Activated naive CD4-positive, alpha-beta T cell treated with anti-CD3 and anti-CD28 coated beads, Interleukin-2, amount 10 ng/mL, durations not matched to agents 7 days and 5 days (primary cell): ENCODE measurements around the gene ZNF516.

Experiments used
- CTCF ChIA-PET: fragments of 350-600 bp; sonication (Branson Sonifier 250); formaldehyde crosslinking; loops from one replicate; lab custom pipeline; 2021; ENCODE audit warnings: antibody characterized with exemption; lab: Charles Lee
- DNase-seq: peaks from one replicate; pipeline ENCODE4 v3.0.0-alpha.2; 2020
- H3K27ac Mint-ChIP-seq: one replicate; pipeline ENCODE4 v1.8.0; 2021; ENCODE audit warnings: mild to moderate bottlenecking, moderate library complexity, mixed read lengths
- H3K27me3 Mint-ChIP-seq: one replicate; pipeline ENCODE4 v1.8.0; 2021; ENCODE audit warnings: mild to moderate bottlenecking, mixed read lengths
- H3K36me3 Mint-ChIP-seq: one replicate; pipeline ENCODE4 v1.8.0; 2021; ENCODE audit warnings: mixed read lengths
- H3K4me1 Mint-ChIP-seq: one replicate; pipeline ENCODE4 v1.8.0; 2021; ENCODE audit warnings: mixed read lengths
- H3K4me3 Mint-ChIP-seq: one replicate; pipeline ENCODE4 v1.8.0; 2021; ENCODE audit warnings: mild to moderate bottlenecking, moderate library complexity, mixed read lengths
- H3K9me3 Mint-ChIP-seq: one replicate; pipeline ENCODE4 v1.8.0; 2021; ENCODE audit warnings: mixed read lengths

The ZNF516 gene

DNA sequence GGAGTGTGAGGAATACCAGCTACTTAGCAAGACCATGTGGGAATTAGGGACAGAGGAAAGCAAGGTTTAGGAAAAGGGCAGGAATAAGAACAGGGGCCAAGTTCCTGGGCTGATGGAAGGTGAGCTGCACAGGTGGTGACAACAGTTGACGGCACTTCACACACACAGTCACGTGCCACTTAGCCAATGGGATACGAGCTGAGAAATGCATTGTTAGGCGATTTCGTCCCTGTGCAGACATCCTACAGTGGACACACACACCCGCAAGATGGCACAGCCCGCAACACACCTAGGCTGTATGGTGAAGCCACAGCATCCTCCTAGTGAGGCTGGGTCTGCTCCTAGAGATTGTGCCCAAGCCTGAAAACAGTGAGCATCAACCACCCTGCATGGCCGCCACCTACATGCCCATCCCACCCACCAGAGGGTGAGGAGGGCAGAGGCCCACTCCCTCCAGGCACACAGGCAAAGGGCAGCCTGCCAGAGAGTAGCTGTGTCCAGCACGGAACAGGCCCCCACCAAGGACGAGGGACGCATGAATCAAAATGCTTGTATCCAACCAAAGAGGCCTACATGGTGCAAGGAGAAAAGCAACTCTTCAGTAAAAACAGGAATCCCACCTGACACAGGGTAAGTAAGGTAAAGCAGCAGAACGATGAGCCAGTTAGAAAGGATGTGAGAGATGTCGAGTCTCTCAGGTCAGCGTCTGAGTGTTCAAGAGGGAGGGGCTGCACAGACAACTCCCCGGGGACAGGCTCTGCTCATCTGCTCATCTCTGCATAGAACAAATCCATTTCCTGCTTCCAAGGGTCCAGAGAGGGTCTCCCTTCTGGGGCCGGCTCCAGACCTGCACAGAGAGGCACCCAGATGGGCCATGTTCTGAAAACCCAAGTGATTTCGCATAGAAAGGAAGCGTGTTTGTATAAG is 51.3 kb downstream of the ZNF516 start:
- no peaks in the 10 kb centered on the region for H3K36me3 Mint-ChIP-seq
- H3K4me3 Mint-ChIP-seq, result no peak overlapping the region
- DNase-seq, result peak; percentile 5
- H3K27me3 Mint-ChIP-seq, result no peaks in the 10 kb centered on the region
- no peak overlapping the region for H3K27ac Mint-ChIP-seq
- CTCF ChIA-PET, result no interaction called here
- no peaks in the 10 kb centered on the region for H3K4me1 Mint-ChIP-seq
- H3K9me3 Mint-ChIP-seq, result no peaks in the 10 kb centered on the region

DNA sequence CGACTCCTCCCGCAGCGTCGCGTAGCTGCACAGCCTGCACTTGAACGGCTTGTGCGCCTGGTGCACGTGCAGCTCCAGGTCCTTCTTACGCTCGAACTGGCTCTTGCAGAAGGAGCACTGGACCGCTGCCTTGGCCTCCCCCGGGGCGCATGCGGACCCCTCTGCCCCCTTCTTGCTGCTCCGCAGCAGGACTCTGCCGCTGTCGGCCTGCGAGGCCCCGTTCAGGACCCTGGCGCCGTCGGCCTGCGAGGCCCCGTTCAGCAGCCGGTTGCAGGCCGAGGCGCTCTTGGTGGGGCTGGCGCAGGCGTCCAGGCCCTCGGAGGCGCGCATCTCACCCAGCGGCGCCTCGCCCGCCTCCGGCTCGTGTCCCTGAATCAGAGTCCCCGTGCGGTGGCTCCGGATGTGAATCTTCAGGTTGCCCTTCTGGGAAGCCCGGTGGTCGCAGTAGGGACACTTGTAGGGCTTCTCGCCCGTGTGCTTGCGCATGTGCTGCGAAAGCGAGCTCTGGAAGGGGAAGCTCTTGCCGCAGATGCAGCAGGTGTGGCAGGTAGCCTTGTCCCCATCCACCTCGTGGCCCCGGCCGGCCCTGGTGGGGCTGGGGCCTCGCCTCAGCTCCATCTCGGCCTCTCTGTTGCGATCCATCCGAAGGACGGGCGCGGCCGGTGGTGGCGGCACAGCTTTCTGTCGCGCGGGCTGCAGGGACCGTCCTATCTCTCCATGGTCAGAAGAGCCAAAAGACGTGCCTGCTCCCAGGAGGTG is 52.5 kb downstream of the ZNF516 start:
- H3K4me3 Mint-ChIP-seq, result no peak overlapping the region
- no peaks in the 10 kb centered on the region for H3K9me3 Mint-ChIP-seq
- no peaks in the 10 kb centered on the region for H3K27me3 Mint-ChIP-seq
- no peaks in the 10 kb centered on the region for H3K4me1 Mint-ChIP-seq
- H3K36me3 Mint-ChIP-seq, result no peaks in the 10 kb centered on the region
- CTCF ChIA-PET, result interaction anchor here (0.8 kb wide), 1 partner anchor 14 kb away, joined by 3 read pairs; no protein-coding TSS in a partner anchor
- peak; percentile 11 for DNase-seq
- no peak overlapping the region for H3K27ac Mint-ChIP-seq

DNA sequence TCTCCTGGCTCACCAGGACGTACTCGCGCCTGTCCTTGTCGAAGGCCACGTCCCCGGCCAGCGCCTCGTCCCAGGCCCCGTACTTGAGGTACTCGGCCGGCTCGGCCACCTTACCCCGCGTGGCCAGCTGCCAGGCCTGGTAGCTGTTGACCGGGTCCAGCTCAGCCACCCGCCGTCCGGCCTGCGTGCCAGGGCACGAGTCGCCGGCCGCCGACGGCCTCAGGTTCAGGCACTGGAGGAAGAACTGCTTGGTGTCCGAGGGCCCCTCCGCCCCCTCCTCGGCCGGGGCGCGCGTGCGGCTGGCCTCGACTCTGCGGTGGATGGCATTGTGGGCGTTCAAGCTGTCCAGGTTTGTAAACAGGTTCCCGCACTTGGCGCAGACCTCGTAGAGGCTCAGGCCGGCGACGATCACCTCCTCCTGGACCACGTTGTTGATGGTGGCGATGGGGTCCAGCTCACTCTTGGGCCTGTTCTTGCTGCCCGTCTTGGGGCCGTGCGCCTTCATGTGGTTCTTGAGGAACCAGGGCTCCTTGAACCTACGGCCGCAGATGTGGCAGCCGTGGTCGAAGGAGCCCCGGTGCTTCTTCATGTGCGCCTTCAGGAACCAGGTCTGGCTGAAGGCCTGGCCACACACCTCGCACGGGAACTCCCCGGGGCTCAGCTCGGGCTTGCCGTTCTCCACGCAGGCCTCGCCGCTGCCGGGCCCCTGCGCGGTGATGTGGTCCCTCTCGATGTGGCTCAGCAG is 53.2 kb downstream of the ZNF516 start:
- H3K36me3 Mint-ChIP-seq, result no peaks in the 10 kb centered on the region
- no peaks in the 10 kb centered on the region for H3K9me3 Mint-ChIP-seq
- CTCF ChIA-PET, result no interaction called here
- DNase-seq, result peak; percentile 10
- H3K27ac Mint-ChIP-seq, result no peak overlapping the region
- H3K27me3 Mint-ChIP-seq, result no peaks in the 10 kb centered on the region
- H3K4me3 Mint-ChIP-seq, result no peak overlapping the region
- H3K4me1 Mint-ChIP-seq, result no peaks in the 10 kb centered on the region

DNA sequence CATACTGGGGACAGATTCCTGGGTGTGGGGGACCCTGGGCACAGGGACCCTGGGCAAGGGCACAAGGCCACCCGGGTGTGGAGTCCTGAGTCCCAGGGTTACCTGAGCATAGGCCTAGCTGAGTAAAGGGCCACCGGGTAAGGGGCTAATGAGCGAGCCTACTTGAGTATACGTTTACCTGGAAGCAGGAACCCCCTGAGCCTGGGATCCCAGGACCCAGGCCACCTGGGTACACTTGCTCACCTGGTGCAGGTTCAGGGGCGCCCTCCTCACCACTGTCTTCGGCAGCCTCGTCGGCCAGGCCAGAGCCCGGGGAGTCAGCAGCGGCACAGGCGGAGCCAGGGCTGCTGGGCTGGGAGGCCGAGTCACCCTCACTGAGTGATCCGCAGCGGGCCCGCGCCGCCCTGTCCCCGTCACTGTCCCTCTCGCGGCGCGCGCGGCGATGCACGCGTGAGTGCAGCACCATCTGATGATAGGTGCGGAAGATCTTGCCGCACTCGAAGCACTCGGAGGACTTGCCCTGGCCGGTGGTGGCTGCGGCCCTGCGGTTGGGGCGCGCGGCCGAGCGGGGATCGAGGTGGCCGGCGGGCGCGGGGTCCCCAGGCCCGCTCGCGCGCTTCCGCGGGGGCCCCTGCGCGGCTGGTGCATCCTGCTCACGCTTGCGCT is 53.9 kb downstream of the ZNF516 start:
- DNase-seq, result peak; percentile 9
- H3K27ac Mint-ChIP-seq, result no peak overlapping the region
- no peaks in the 10 kb centered on the region for H3K9me3 Mint-ChIP-seq

DNA sequence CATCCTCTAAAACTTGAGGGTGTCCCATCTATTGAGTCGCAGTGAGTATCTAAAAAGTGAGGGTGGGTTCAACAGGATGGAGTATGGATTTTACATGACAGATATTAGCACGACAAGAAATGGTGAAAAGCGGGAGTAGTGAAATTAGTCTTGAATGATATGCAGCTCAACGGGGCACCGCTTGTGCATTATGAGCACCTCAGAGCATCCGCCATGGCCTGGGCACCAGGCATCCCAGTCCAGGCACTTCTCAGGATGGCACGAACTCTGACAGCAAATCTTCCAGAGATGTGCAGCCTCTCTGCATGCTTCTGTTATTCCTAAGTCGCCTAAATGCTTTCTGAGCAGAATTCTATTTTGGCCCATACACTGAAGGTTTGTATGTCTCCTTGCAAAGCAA is 57.1 kb downstream of the ZNF516 start:
- no peak for DNase-seq
- Mint-ChIP-seq H3K4me3 (no peak overlapping the region), H3K27me3 (no peaks in the 10 kb centered on the region), H3K36me3 (no peaks in the 10 kb centered on the region), H3K9me3 (no peaks in the 10 kb centered on the region), H3K27ac (no peak overlapping the region), H3K4me1 (no peaks in the 10 kb centered on the region)
- CTCF ChIA-PET, result no interaction called here

More for the DNA sequence above, 53.9 kb downstream of the ZNF516 start:
- no peaks in the 10 kb centered on the region for H3K36me3 Mint-ChIP-seq
- CTCF ChIA-PET, result no interaction called here
- H3K4me3 Mint-ChIP-seq, result no peak overlapping the region
- H3K4me1 Mint-ChIP-seq, result no peaks in the 10 kb centered on the region
- H3K27me3 Mint-ChIP-seq, result no peaks in the 10 kb centered on the region

DNA sequence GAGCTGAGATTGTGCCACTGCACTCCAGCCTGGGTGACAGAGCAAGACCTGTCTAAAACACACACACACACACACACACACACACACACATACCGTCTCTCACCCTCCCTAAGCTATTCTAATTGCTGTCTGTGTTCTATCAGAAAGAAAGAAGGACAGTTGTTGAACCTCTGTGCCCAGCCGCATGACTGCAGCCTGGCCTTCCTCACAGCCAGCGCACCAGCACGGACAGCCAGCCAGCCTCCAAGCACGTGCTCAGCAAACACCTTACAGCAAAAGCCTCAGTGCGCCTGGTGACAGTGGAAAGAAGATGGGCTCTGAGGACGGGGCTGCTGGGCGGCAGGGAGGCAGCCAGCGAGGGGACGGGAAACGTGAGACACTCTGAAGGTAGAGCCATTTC is 58.0 kb downstream of the ZNF516 start:
- no peak for DNase-seq
- CTCF ChIA-PET, result no interaction called here
- H3K27ac Mint-ChIP-seq, result no peak overlapping the region
- no peak overlapping the region for H3K4me3 Mint-ChIP-seq
- H3K9me3 Mint-ChIP-seq, result no peaks in the 10 kb centered on the region
- H3K4me1 Mint-ChIP-seq, result no peaks in the 10 kb centered on the region
- H3K36me3 Mint-ChIP-seq, result no peaks in the 10 kb centered on the region
- H3K27me3 Mint-ChIP-seq, result no peaks in the 10 kb centered on the region

DNA sequence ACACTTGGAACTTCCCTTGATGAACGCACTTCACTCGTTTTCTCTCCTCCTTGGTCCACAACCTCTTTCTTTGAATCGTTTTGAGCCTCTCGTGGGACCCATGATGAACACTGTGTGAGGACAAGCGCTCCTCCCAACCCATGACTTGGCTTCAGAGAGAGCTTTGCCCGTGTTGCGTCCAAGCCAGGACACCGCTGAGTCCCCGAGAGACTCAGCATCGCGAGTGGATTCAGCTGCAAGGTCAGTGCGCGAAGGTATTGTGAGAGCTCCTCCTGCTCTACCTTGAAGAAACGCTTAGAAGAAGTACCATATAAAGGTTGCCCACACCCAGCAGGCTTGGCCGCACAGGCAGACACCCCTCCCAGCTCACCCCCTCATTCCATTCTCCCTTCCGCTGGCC is 58.7 kb downstream of the ZNF516 start:
- DNase-seq, result no peak
- CTCF ChIA-PET, result no interaction called here
- Mint-ChIP-seq H3K27ac (no peak overlapping the region), H3K36me3 (no peaks in the 10 kb centered on the region), H3K4me3 (no peak overlapping the region), H3K27me3 (no peaks in the 10 kb centered on the region), H3K4me1 (no peaks in the 10 kb centered on the region), H3K9me3 (no peaks in the 10 kb centered on the region)

DNA sequence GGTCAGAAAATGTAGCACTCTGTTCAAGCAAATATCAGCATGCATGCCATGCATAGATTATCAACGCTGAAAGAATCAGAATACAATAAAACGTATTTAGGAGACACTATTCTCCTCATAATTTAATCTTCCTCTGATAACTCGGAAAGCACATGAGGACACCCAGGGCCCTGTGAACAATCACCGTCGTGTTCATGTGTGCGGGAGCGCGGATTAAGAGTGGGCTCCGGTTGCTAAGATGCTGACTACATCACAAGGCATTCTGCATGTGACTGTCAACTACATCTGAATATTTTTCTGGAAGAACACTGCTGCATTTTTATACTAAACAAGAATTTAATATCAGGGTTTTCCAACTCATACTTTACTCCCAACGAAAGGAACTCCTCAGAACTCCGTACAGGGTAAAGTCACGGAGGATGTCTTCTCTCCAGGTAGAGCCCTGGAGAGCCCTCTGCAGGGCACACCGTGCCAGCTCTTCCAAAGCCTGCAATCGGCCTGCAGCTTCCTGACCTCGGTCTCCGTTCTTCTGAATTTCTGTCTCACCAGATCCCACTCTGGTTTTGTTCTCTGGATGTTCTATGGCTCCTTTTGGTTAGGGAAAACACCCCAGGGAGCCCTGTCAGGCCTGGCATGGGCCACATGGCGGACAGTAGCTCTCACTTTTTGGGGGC is 59.6 kb downstream of the ZNF516 start:
- H3K27ac Mint-ChIP-seq, result no peak overlapping the region
- no peaks in the 10 kb centered on the region for H3K27me3 Mint-ChIP-seq
- DNase-seq, result no peak
- H3K4me3 Mint-ChIP-seq, result no peak overlapping the region
- no peaks in the 10 kb centered on the region for H3K4me1 Mint-ChIP-seq
- H3K9me3 Mint-ChIP-seq, result no peaks in the 10 kb centered on the region
- no peaks in the 10 kb centered on the region for H3K36me3 Mint-ChIP-seq
- CTCF ChIA-PET, result no interaction called here

DNA sequence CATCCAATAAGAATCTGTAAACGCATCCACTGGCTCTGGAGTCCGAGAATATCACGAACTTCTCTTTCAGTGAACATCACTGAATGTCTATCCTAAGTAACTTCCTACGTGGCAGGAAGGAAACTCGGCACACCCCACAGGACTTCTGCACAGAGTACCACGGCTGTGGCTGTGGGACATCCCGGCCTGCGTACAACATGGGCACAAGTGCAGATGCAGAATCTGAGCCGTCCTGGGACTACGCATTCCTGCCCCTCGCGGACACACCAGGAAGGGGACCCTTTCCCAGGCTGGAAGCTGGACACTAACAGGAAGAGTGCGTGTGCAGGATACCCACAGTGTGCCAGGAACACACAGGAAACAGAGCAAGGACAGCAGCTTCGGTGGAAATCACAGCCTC is 60.6 kb downstream of the ZNF516 start:
- H3K4me1 Mint-ChIP-seq, result no peaks in the 10 kb centered on the region
- CTCF ChIA-PET, result no interaction called here
- no peak overlapping the region for H3K4me3 Mint-ChIP-seq
- H3K27me3 Mint-ChIP-seq, result no peaks in the 10 kb centered on the region
- no peak overlapping the region for H3K27ac Mint-ChIP-seq
- H3K36me3 Mint-ChIP-seq, result no peaks in the 10 kb centered on the region
- no peak for DNase-seq
- H3K9me3 Mint-ChIP-seq, result no peaks in the 10 kb centered on the region

DNA sequence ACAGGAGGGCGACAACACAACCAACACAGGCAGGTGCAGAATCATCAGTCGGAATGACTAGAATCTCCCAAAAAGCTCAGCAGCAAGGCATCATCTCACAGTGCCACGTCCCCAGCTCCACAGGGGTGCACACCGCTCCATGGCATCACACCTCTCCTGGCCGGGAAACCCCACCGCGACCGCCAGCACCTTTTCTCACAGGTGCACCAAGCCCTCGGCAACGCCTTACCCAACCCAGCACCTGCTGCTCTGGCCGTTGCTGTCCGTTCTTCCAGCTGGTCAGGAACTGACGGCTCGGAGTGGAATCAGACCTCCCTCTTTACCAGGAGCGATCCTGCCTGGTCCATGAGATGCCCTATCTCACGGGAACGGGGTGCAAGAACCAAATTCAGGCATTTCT is 61.3 kb downstream of the ZNF516 start:
- Mint-ChIP-seq H3K36me3 (no peaks in the 10 kb centered on the region), H3K9me3 (no peaks in the 10 kb centered on the region), H3K27me3 (no peaks in the 10 kb centered on the region), H3K27ac (no peak overlapping the region), H3K4me1 (no peaks in the 10 kb centered on the region), H3K4me3 (no peak overlapping the region)
- no peak for DNase-seq
- CTCF ChIA-PET, result no interaction called here

DNA sequence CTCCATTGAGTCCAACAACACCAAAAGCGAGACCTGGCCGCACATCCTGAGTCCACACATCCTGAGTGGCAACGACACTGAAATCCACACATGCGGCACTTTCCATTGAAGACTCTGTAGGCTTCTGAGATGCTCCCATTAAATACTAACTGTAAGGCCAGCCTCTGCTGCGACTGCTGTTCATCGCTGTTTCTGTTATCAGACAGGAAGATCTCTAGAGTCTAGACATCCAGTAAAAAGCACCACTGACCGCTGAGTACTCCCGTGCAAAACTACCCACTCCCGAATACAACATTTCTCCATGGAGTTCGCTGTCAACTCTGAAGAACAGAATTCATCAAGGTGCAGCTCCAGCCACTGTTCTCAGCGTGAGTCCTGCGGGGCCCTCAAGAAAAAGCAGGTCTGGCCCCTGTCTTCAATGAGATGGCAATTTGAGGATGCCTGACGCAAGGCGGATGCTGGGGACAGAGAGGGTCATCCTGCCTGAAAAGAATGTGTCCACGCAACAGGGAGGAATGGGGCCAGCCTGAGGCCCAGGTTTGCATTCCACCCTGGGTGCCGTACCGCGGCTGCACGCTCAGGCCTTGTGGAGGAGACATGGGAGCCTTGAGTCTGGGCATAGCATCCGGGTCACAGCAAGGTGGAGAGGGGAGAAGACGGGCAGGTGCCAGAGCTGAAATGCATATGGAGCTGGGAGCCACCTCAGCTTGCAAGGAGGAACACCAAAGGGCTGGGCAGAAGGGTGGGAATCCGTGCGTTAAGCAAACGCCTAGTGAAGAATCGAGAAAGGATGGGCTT is 61.9 kb downstream of the ZNF516 start:
- no peak overlapping the region for H3K4me3 Mint-ChIP-seq

DNA sequence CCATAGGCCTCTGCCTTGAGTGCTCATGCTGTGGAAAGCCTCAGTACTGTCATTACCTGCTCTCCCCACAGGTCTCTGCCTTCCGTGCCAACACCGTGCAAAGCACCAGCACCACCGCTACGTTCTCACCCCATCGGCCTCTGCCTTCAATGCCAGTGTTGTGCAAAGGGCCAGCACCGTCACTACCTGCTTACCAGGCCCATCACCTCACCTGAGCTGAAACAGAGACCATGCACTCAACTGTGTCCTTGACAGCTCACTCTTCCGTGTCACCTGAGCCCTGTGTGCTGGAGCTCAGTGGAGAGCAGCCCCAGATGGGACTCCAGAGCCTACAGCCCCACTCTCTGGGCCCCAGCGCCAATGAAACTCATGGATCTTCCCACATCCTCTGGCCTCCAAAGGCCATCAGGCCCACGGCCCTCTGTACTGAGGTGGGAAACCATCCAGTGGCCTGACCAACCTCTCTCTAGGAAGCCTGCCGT is 62.7 kb downstream of the ZNF516 start:
- Mint-ChIP-seq H3K4me1 (no peaks in the 10 kb centered on the region), H3K27ac (no peak overlapping the region), H3K27me3 (no peaks in the 10 kb centered on the region), H3K36me3 (no peaks in the 10 kb centered on the region), H3K9me3 (no peaks in the 10 kb centered on the region), H3K4me3 (no peak overlapping the region)
- CTCF ChIA-PET, result no interaction called here
- DNase-seq, result no peak

More for the DNA sequence above, 61.9 kb downstream of the ZNF516 start:
- Mint-ChIP-seq H3K4me1 (no peaks in the 10 kb centered on the region), H3K27ac (no peak overlapping the region), H3K36me3 (no peaks in the 10 kb centered on the region), H3K27me3 (no peaks in the 10 kb centered on the region), H3K9me3 (no peaks in the 10 kb centered on the region)
- CTCF ChIA-PET, result no interaction called here
- DNase-seq, result no peak
